ENCODE measurements around the gene E2F6. TPM values are rescaled to one million over a fixed set of nuclear protein-coding genes. Genes with fewer than 3 reads are reported as not detected.

E2F6 gene
- total and polyA plus RNA-seq, 10 donors, result 4.7 to 13.6 (median 8.3) TPM

DNA sequence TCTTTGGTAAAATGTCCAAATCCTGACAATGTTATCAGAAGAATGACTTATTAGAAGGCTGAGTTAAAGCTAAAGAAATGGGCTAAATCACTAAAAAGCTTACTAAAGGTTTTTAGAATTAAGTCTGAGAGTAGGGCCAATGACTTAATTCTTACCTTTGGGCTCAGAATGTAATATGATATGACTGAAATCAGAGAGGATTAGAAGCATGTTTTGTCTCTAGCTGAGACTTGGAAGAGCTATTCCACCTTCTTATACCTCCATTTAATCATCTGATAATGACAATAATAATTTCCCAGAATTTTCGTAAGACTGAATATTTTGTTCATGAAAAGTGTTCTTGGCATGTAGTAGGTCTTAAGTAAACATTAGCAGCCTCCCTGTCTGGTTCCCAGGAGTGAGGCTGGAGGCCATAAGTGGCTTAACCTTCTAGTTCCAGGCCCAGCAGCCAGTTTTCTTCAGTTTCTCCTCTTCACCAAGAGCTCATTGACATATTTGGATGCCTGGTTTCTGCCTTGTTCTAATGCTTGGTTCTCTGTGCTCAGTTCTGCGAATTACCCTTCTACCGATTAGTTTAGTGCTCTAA is 25.5 kb upstream of the E2F6 start:
- intact Hi-C loops (cut with DNase I; ENCODE audit: low total_unique reads), result no loop called here
- H3K9me3 ChIP-seq, result peaks cover 0 to 5% (median 0%) of the 10 kb centered on the region in 8 donors
- no peak for DNase-seq
- no peak overlapping the region for H3K4me3 ChIP-seq
- no peaks in the 10 kb centered on the region for H3K4me1 ChIP-seq
- H3K27ac ChIP-seq, result no peak overlapping the region
- H3K27me3 ChIP-seq (replicated peaks in 1 of 7), result peaks cover 0 to 34% (median 4%) of the 10 kb centered on the region in 7 donors
- no peaks in the 10 kb centered on the region for H3K36me3 ChIP-seq
- WGBS, 5 donors, result 62 to 67% (median 65%) methylated on average over 3 of the region's 3 CpGs
- TF ChIP-seq POLR2AphosphoS5 (IDR thresholded peaks at IDR 0.05), result no peak
- TF ChIP-seq, protein P1, sequence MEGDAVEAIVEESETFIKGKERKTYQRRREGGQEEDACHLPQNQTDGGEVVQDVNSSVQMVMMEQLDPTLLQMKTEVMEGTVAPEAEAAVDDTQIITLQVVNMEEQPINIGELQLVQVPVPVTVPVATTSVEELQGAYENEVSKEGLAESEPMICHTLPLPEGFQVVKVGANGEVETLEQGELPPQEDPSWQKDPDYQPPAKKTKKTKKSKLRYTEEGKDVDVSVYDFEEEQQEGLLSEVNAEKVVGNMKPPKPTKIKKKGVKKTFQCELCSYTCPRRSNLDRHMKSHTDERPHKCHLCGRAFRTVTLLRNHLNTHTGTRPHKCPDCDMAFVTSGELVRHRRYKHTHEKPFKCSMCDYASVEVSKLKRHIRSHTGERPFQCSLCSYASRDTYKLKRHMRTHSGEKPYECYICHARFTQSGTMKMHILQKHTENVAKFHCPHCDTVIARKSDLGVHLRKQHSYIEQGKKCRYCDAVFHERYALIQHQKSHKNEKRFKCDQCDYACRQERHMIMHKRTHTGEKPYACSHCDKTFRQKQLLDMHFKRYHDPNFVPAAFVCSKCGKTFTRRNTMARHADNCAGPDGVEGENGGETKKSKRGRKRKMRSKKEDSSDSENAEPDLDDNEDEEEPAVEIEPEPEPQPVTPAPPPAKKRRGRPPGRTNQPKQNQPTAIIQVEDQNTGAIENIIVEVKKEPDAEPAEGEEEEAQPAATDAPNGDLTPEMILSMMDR (IDR thresholded peaks at IDR 0.05 in 8 of 11, conservative IDR thresholded peaks at IDR 0.05 in 3 of 11), result no peak
- TF ChIP-seq POLR2A (IDR thresholded peaks at IDR 0.05), result no peak

DNA sequence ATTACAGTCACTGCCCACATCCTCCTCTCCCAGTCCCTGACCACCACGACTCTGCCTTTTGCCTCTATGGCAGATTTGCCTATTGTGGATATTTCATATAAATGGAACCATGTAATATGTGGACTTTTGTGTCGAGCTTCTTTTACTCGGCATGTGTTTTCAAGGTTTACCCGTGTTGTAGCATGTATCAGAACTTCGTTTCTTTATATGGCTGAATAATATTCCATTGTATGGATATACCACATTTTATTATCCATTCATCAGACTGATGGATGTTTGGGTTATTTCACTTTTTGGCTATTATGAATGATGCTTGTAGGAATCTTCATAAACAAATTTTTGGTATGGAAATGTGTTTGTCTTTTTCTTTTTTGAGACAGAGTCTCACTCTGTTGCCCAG is 24.2 kb upstream of the E2F6 start:
- no peak overlapping the region for H3K4me3 ChIP-seq
- 90 to 96% (median 91%) methylated on average over 5 of the region's 5 CpGs for WGBS, 5 donors
- intact Hi-C loops (cut with DNase I; ENCODE audit: low total_unique reads), result no loop called here
- no peaks in the 10 kb centered on the region for H3K4me1 ChIP-seq
- peaks cover 0 to 5% (median 0%) of the 10 kb centered on the region in 8 donors for H3K9me3 ChIP-seq
- peaks cover 0 to 37% (median 7%) of the 10 kb centered on the region in 7 donors for H3K27me3 ChIP-seq (replicated peaks in 1 of 7)
- no peaks in the 10 kb centered on the region for H3K36me3 ChIP-seq
- no peak for DNase-seq
- TF ChIP-seq, protein P1 (IDR thresholded peaks at IDR 0.05 in 8 of 11, conservative IDR thresholded peaks at IDR 0.05 in 3 of 11), result no peak
- no peak for TF ChIP-seq POLR2A (IDR thresholded peaks at IDR 0.05)
- TF ChIP-seq POLR2AphosphoS5 (IDR thresholded peaks at IDR 0.05), result no peak
- no peak overlapping the region for H3K27ac ChIP-seq

GRCh38 chr2:11488809-11489208 is 22.8 kb upstream of the E2F6 start:
- no peak for DNase-seq
- Histone ChIP-seq H3K27ac (no peak overlapping the region), H3K27me3 (replicated peaks in 1 of 7) (peaks cover 0 to 46% (median 18%) of the 10 kb centered on the region in 7 donors), H3K36me3 (no peaks in the 10 kb centered on the region), H3K4me1 (peaks cover 0 to 3% (median 0%) of the 10 kb centered on the region in 6 donors), H3K9me3 (peaks cover 0 to 5% (median 0%) of the 10 kb centered on the region in 8 donors), H3K4me3 (no peak overlapping the region)
- WGBS, 5 donors, result 57 to 78% (median 64%) methylated on average over 3 of the region's 3 CpGs
- TF ChIP-seq, protein P1 (IDR thresholded peaks at IDR 0.05 in 8 of 11, conservative IDR thresholded peaks at IDR 0.05 in 3 of 11), result no peak
- TF ChIP-seq POLR2A (IDR thresholded peaks at IDR 0.05), result no peak
- TF ChIP-seq POLR2AphosphoS5 (IDR thresholded peaks at IDR 0.05), result no peak
- intact Hi-C loops (cut with DNase I; ENCODE audit: low total_unique reads), result no loop called here

- H3K27me3 ChIP-seq (replicated peaks in 1 of 7), result peaks cover 0 to 92% (median 47%) of the 10 kb centered on the region in 7 donors
- 69 to 81% (median 78%) methylated on average over 7 of the region's 7 CpGs for WGBS, 5 donors
- DNase-seq, result no peak
- peaks cover 0 to 25% (median 18%) of the 10 kb centered on the region in 6 donors for H3K4me1 ChIP-seq
- H3K27ac ChIP-seq, result no peak overlapping the region
- no peak for TF ChIP-seq POLR2AphosphoS5 (IDR thresholded peaks at IDR 0.05)
- H3K36me3 ChIP-seq, result no peaks in the 10 kb centered on the region
- no peaks in the 10 kb centered on the region for H3K9me3 ChIP-seq
- no peak overlapping the region for H3K4me3 ChIP-seq
- intact Hi-C loops (cut with DNase I; ENCODE audit: low total_unique reads), result loop anchor here (2.0 kb wide), 1 partner anchor 33 kb away; no protein-coding TSS in a partner anchor
Observed at GRCh38 chr2:11483806-11484617, 18.1 kb upstream of the E2F6 start.

Data from spleen (tissue), 11 donors.